GM12878 (cell line): ENCODE data around the gene ARHGAP15.

Source experiments
- CREB1 ChIP-seq: IDR thresholded peaks from 2 replicates; pipeline ENCODE4 v1.6.1; 2012; ENCODE audit warnings: low read depth, mild to moderate bottlenecking, inconsistent platforms
- CTCF ChIP-seq, 3 experiments: IDR thresholded peaks in 2 of 3; conservative IDR thresholded peaks in 1 of 3; 2 replicates each; pipeline ENCODE4 v1.5.1; 2011; ENCODE audit warnings: low read depth in 3 of 3, low read length in 3 of 3, mild to moderate bottlenecking in 3 of 3, control low read depth in 2 of 3, moderate library complexity in 2 of 3, inconsistent platforms in 1 of 3, mixed read lengths in 1 of 3; ENCODE audit not compliant: control insufficient read depth in 2 of 3, insufficient read depth in 1 of 3; ENCODE audit errors: extremely low read depth in 1 of 3
- EZH2 ChIP-seq: IDR thresholded peaks from 2 replicates; pipeline ENCODE4 v1.6.1; 2012; ENCODE audit warnings: low read depth, mild to moderate bottlenecking, control low read depth, inconsistent platforms, low read length, borderline replicate concordance; ENCODE audit not compliant: control insufficient read depth
- FOS ChIP-seq: IDR thresholded peaks from 3 replicates; pipeline ENCODE4 v1.6.1; 2011; ENCODE audit warnings: borderline replicate concordance; ENCODE audit not compliant: insufficient read length; ENCODE audit errors: extremely low read depth
- FOXM1 ChIP-seq: IDR thresholded peaks from 2 replicates; pipeline ENCODE4 v1.6.1; 2012; ENCODE audit warnings: low read depth, mild to moderate bottlenecking, inconsistent platforms, low read length, moderate library complexity
- JUNB ChIP-seq: IDR thresholded peaks from 2 replicates; pipeline ENCODE4 v1.6.1; 2016; ENCODE audit warnings: antibody characterized with exemption, mild to moderate bottlenecking
- POLR2A ChIP-seq: IDR thresholded peaks from 2 replicates; pipeline ENCODE4 v1.6.1; 2011; ENCODE audit warnings: low read depth, mild to moderate bottlenecking, low read length
- POLR2AphosphoS5 ChIP-seq: IDR thresholded peaks from 2 replicates; pipeline ENCODE4 v1.6.1; 2011; ENCODE audit warnings: mild to moderate bottlenecking, low read length, inconsistent platforms
- RAD21 ChIP-seq: IDR thresholded peaks from 2 replicates; pipeline ENCODE4 v1.6.1; 2011; ENCODE audit warnings: mild to moderate bottlenecking, low read depth, low read length, moderate library complexity; ENCODE audit not compliant: insufficient read depth
- ZNF274 ChIP-seq: IDR thresholded peaks from one replicate; pipeline ENCODE4 v1.8.0; 2011; ENCODE audit not compliant: insufficient read length, insufficient read depth
- TF ChIP-seq, protein P1 (sequence below): IDR thresholded peaks from 2 replicates; pipeline ENCODE4 v1.6.1; 2011; ENCODE audit warnings: low read depth, mild to moderate bottlenecking, low read length, moderate library complexity, borderline replicate concordance; ENCODE audit errors: extremely low read depth
- TF ChIP-seq, protein P2 (sequence below): IDR thresholded peaks from 2 replicates; pipeline ENCODE4 v1.6.1; 2011; ENCODE audit warnings: low read depth, low read length, improper control_type of control experiment, borderline replicate concordance
- TF ChIP-seq, protein P3 (sequence below): fragments of 450-650 bp; IDR thresholded peaks from 2 replicates; pipeline ENCODE4 v1.6.1; 2016; ENCODE audit warnings: mild to moderate bottlenecking

DNA sequence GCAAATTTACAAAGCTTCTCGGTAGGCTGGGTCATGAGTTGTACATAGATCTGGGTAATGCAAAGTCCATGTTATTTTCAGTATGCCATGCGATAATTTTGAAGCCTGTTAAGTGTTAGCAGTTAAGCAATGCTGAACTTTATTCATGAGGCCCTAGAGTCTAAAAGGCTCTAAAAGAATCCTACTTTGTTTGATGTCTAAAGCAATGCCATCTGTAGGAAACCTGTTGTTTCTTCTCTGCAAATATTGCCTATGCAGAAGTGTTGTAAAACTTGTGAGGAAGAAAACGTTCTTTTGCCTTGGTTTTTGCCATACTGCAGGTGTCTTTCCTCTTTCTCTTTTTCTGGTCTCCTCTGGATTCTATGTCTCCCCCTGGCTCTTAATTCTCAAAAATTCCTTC lies 9.1 kb downstream of the ARHGAP15 start:
- TF ChIP-seq CTCF (IDR thresholded peaks at IDR 0.05 in 2 of 3, conservative IDR thresholded peaks at IDR 0.05 in 1 of 3; ENCODE audit: control insufficient read depth in 2 of 3, extremely low read depth in 1 of 3, insufficient read depth in 1 of 3, low read depth in 3 of 3, low read length in 3 of 3) (no peak), FOXM1 (no peak), ZNF274 (no peak), RAD21 (no peak), FOS (no peak), JUNB (no peak), POLR2AphosphoS5 (no peak), POLR2A (no peak), CREB1 (no peak), EZH2 (no peak)
- TF ChIP-seq, protein P1, sequence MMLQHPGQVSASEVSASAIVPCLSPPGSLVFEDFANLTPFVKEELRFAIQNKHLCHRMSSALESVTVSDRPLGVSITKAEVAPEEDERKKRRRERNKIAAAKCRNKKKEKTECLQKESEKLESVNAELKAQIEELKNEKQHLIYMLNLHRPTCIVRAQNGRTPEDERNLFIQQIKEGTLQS: no peak
- TF ChIP-seq, protein P2, sequence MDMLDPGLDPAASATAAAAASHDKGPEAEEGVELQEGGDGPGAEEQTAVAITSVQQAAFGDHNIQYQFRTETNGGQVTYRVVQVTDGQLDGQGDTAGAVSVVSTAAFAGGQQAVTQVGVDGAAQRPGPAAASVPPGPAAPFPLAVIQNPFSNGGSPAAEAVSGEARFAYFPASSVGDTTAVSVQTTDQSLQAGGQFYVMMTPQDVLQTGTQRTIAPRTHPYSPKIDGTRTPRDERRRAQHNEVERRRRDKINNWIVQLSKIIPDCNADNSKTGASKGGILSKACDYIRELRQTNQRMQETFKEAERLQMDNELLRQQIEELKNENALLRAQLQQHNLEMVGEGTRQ: no peak
- TF ChIP-seq, protein P3, sequence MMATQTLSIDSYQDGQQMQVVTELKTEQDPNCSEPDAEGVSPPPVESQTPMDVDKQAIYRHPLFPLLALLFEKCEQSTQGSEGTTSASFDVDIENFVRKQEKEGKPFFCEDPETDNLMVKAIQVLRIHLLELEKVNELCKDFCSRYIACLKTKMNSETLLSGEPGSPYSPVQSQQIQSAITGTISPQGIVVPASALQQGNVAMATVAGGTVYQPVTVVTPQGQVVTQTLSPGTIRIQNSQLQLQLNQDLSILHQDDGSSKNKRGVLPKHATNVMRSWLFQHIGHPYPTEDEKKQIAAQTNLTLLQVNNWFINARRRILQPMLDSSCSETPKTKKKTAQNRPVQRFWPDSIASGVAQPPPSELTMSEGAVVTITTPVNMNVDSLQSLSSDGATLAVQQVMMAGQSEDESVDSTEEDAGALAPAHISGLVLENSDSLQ: no peak
